OCI-LY1 (cell line): ENCODE data around the gene MAGI2.
A peak's percentile ranks its signal among the peaks of the same experiment; 100 is the strongest.

Experiments
- H2AFZ ChIP-seq: fragments of 200-600 bp; sonication (generic), shearing (Covaris generic); 2 replicates; pipeline ENCODE4 v1.6.0; 2014; ENCODE audit warnings: antibody characterized with exemption, mild to moderate bottlenecking, low read length
- H3F3A ChIP-seq: fragments of 200-600 bp; sonication (generic), shearing (Covaris generic); 2 replicates; pipeline ENCODE4 v1.6.0; 2014; ENCODE audit warnings: mild to moderate bottlenecking, antibody characterized with exemption, low read length, moderate library complexity; ENCODE audit not compliant: insufficient read depth
- H3K27ac ChIP-seq: fragments of 200-600 bp; sonication (generic); 2 replicates; pipeline ENCODE4 v1.5.1; 2014; ENCODE audit warnings: low read length, mixed run types, mild to moderate bottlenecking, low read depth; ENCODE audit not compliant: poor library complexity, severe bottlenecking
- H3K27me3 ChIP-seq: fragments of 200-600 bp; sonication (generic); 2 replicates; pipeline ENCODE4 v1.6.0; 2014; ENCODE audit warnings: antibody characterized with exemption, mild to moderate bottlenecking, low read length, moderate library complexity; ENCODE audit not compliant: insufficient read depth
- H3K36me3 ChIP-seq: fragments of 200-600 bp; sonication (generic); 2 replicates; pipeline ENCODE4 v1.6.1; 2014; ENCODE audit warnings: mild to moderate bottlenecking, antibody characterized with exemption, low read length, moderate library complexity, mixed read lengths; ENCODE audit not compliant: insufficient read depth
- H3K4me1 ChIP-seq: fragments of 200-600 bp; sonication (generic); 2 replicates; pipeline ENCODE4 v1.5.1; 2014; ENCODE audit warnings: mild to moderate bottlenecking, low read length, moderate library complexity; ENCODE audit not compliant: insufficient read depth, severe bottlenecking
- H3K4me2 ChIP-seq: fragments of 200-600 bp; sonication (generic), shearing (Covaris generic); 2 replicates; pipeline ENCODE4 v1.6.1; 2014; ENCODE audit warnings: low read length
- H3K4me3 ChIP-seq: fragments of 200-600 bp; sonication (generic); 2 replicates; pipeline ENCODE4 v1.5.1; 2014; ENCODE audit warnings: low read length, low read depth, mild to moderate bottlenecking, mixed read lengths; ENCODE audit not compliant: poor library complexity, severe bottlenecking
- H3K79me2 ChIP-seq: fragments of 200-600 bp; shearing (Covaris generic); 2 replicates; pipeline ENCODE4 v1.6.1; 2016; ENCODE audit warnings: mixed run types, low read length, mixed read lengths; ENCODE audit not compliant: insufficient read depth
- H3K9ac ChIP-seq: fragments of 200-600 bp; sonication (generic), shearing (Covaris generic); 2 replicates; pipeline ENCODE4 v1.6.1; 2014; ENCODE audit warnings: mild to moderate bottlenecking, low read length, mixed read lengths
- H3K9me2 ChIP-seq: fragments of 200-600 bp; sonication (generic), shearing (Covaris generic); 2 replicates; pipeline ENCODE4 v1.6.1; 2014; ENCODE audit warnings: low read depth, mild to moderate bottlenecking, low read length, mixed read lengths
- H3K9me3 ChIP-seq: fragments of 200-600 bp; shearing (Covaris generic); 2 replicates; pipeline ENCODE4 v1.6.1; 2014; ENCODE audit warnings: low read length, mixed read lengths
- H4K20me1 ChIP-seq: fragments of 200-600 bp; sonication (generic), shearing (Covaris generic); 2 replicates; pipeline ENCODE4 v1.6.0; 2016; ENCODE audit warnings: mild to moderate bottlenecking, low read length; ENCODE audit not compliant: insufficient read depth
- EZH2 ChIP-seq: fragments of 200-600 bp; sonication (generic), shearing (Covaris generic); IDR thresholded peaks from 2 replicates; pipeline ENCODE4 v1.8.0; 2017; ENCODE audit warnings: borderline replicate concordance, mixed run types, mild to moderate bottlenecking, antibody characterized with exemption, low read length, moderate library complexity, mixed read lengths
- TF ChIP-seq, protein P1 (sequence below): fragments of 200-600 bp; sonication (generic), shearing (Covaris generic); IDR thresholded peaks from 2 replicates; pipeline ENCODE4 v1.5.1; 2017; ENCODE audit warnings: mild to moderate bottlenecking, antibody characterized with exemption, low read length, moderate library complexity, mixed read lengths

MAGI2 gene

DNA sequence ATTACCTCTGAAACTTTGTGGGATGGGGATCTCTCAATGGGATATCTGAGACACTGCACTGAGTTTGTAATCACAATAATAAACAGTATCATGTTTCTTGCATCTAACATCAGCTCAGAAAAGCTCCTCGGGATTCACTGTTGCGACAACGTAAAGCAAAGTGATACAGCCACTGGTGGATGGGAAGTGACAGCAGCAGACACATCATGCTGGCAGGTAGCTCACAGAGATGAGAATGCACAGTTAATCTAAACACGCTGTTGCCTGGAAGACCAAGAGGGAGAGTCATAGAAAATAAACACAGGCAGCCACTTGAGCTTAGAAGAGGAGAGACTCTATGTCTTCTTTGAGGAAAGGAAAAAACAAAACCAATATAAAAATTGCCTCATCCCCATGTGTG is 513.8 kb downstream of the MAGI2 start:
- H3K27ac ChIP-seq: no peak overlapping the region
- H2AFZ ChIP-seq: no peak overlapping the region
- H3K9me2 ChIP-seq: peaks cover 3% of the 10 kb centered on the region; the same call in 1 of the 2 replicates
- H3K36me3 ChIP-seq: no peaks in the 10 kb centered on the region
- no peak overlapping the region for H3K4me3 ChIP-seq
- no peak overlapping the region for H3K4me2 ChIP-seq
- no peaks in the 10 kb centered on the region for H4K20me1 ChIP-seq
- H3K9me3 ChIP-seq: no peaks in the 10 kb centered on the region
- TF ChIP-seq, protein P1, sequence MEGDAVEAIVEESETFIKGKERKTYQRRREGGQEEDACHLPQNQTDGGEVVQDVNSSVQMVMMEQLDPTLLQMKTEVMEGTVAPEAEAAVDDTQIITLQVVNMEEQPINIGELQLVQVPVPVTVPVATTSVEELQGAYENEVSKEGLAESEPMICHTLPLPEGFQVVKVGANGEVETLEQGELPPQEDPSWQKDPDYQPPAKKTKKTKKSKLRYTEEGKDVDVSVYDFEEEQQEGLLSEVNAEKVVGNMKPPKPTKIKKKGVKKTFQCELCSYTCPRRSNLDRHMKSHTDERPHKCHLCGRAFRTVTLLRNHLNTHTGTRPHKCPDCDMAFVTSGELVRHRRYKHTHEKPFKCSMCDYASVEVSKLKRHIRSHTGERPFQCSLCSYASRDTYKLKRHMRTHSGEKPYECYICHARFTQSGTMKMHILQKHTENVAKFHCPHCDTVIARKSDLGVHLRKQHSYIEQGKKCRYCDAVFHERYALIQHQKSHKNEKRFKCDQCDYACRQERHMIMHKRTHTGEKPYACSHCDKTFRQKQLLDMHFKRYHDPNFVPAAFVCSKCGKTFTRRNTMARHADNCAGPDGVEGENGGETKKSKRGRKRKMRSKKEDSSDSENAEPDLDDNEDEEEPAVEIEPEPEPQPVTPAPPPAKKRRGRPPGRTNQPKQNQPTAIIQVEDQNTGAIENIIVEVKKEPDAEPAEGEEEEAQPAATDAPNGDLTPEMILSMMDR: no peak
- TF ChIP-seq EZH2: no peak
- no peaks in the 10 kb centered on the region for H3K4me1 ChIP-seq
- no peaks in the 10 kb centered on the region for H3F3A ChIP-seq
- no peaks in the 10 kb centered on the region for H3K27me3 ChIP-seq
- H3K79me2 ChIP-seq: no peaks in the 10 kb centered on the region
- H3K9ac ChIP-seq: no peak overlapping the region

DNA sequence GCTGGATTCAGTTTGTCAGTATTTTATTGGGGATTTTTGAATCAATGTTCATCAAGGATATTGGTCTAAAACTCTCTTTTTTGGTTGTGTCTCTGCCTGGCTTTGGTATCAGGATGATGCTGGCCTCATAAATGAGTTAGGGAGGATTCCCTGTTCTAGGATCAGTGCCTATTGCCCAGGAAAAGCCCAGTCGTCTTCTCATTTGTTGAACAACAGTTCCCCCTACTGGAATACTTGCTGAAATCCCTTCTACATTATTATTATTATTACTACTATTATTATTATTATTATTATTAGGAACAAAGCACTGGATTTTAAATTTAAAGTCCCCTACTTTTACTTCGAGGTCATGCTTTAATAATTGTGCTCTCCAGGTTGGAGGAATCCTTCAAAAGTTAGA is 528.9 kb downstream of the MAGI2 start:
- H4K20me1 ChIP-seq: no peaks in the 10 kb centered on the region
- no peak overlapping the region for H3K9ac ChIP-seq
- no peak overlapping the region for H2AFZ ChIP-seq
- H3F3A ChIP-seq: no peaks in the 10 kb centered on the region
- no peaks in the 10 kb centered on the region for H3K9me3 ChIP-seq
- H3K36me3 ChIP-seq: no peaks in the 10 kb centered on the region
- no peak overlapping the region for H3K27ac ChIP-seq
- H3K27me3 ChIP-seq: no peaks in the 10 kb centered on the region
- TF ChIP-seq EZH2: no peak
- TF ChIP-seq, protein P1: 0 out of 2 replicates have a peak, but pooled peaks have one; percentile 15
- no peaks in the 10 kb centered on the region for H3K4me1 ChIP-seq
- H3K4me3 ChIP-seq: no peak overlapping the region
- H3K4me2 ChIP-seq: no peak overlapping the region
- no peaks in the 10 kb centered on the region for H3K9me2 ChIP-seq
- no peaks in the 10 kb centered on the region for H3K79me2 ChIP-seq

DNA sequence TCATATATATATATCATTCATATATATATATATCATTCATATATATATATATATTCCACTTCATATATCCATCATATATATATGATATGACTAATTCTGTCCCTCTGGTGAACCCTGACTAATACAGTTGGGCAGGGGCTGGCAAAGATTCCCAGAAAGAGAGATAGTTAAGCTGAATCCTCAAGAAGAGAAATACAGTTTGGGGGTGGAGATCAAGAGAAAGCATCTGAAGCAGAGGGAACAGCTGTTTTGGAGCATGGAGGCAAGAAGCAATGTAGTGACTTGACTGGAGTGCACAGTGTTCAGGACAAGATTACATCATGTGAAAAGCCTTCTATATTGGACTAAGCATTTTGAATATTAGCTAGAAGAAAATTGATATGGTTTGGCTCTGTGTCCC is 540.7 kb downstream of the MAGI2 start:
- Histone ChIP-seq H3K9me2 (no peaks in the 10 kb centered on the region), H3K4me1 (no peaks in the 10 kb centered on the region), H4K20me1 (no peaks in the 10 kb centered on the region), H3K27me3 (no peaks in the 10 kb centered on the region), H3K4me2 (no peak overlapping the region), H3K27ac (no peak overlapping the region), H3K4me3 (no peak overlapping the region), H3K36me3 (no peaks in the 10 kb centered on the region), H3K9ac (no peak overlapping the region), H2AFZ (no peak overlapping the region), H3K9me3 (no peaks in the 10 kb centered on the region), H3F3A (no peaks in the 10 kb centered on the region), H3K79me2 (no peaks in the 10 kb centered on the region)
- TF ChIP-seq, protein P1: no peak
- TF ChIP-seq EZH2: no peak
